ENCODE measurements around the gene VEPH1. TPM values are rescaled to one million over a fixed set of nuclear protein-coding genes. Genes with fewer than 3 reads are reported as not detected.

VEPH1 gene
- total and polyA plus RNA-seq, 2 donors from 2014 or later, result 17.8 to 29.2 TPM

DNA sequence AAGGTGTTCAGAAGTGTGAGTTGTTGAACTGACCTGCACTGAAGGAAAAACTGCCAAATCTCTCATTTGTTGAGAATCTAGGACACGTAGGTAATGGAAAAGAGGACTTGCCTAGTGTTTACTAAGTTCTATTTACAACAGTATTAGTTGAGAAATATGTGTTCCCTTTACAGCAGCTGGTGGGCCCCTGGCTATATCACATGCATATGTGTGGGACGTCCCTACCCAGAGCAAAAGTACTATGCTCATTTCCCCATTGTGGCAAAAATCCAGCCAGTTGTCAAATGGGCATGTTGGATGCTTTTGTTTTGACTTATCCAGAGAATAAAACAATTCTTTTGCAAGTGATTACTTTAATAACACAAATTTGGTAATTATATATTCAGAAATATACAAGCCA is 179.9 kb downstream of the VEPH1 start:
- H3K9me3 ChIP-seq (ENCODE audit: control insufficient read depth in 2 of 3, insufficient read depth in 1 of 3, low read length in 3 of 3), result peaks cover 0 to 3% (median 0%) of the 10 kb centered on the region in 3 donors
- H3K36me3 ChIP-seq (ENCODE audit: control insufficient read depth in 2 of 3, insufficient read depth in 3 of 3, low read length in 3 of 3), result no peaks in the 10 kb centered on the region
- intact Hi-C loops (cut with DNase I), result no loop called here
- FAIRE-seq (no peak), DNase-seq (no peak)
- no peak overlapping the region for H3K27ac ChIP-seq (ENCODE audit: low read depth in 2 of 2, low read length in 2 of 2)
- no peaks in the 10 kb centered on the region for H3K4me1 ChIP-seq (ENCODE audit: control insufficient read depth in 2 of 3, insufficient read depth in 2 of 3, low read depth in 1 of 3, low read length in 3 of 3)
- H3K27me3 ChIP-seq (ENCODE audit: control insufficient read depth, insufficient read depth, low read length), result no peaks in the 10 kb centered on the region
- TF ChIP-seq, protein P1, sequence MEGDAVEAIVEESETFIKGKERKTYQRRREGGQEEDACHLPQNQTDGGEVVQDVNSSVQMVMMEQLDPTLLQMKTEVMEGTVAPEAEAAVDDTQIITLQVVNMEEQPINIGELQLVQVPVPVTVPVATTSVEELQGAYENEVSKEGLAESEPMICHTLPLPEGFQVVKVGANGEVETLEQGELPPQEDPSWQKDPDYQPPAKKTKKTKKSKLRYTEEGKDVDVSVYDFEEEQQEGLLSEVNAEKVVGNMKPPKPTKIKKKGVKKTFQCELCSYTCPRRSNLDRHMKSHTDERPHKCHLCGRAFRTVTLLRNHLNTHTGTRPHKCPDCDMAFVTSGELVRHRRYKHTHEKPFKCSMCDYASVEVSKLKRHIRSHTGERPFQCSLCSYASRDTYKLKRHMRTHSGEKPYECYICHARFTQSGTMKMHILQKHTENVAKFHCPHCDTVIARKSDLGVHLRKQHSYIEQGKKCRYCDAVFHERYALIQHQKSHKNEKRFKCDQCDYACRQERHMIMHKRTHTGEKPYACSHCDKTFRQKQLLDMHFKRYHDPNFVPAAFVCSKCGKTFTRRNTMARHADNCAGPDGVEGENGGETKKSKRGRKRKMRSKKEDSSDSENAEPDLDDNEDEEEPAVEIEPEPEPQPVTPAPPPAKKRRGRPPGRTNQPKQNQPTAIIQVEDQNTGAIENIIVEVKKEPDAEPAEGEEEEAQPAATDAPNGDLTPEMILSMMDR (IDR thresholded peaks at IDR 0.05; ENCODE audit: borderline replicate concordance, extremely low read depth, insufficient read depth), result no peak
- H3K4me3 ChIP-seq (ENCODE audit: low read length in 3 of 3), result no peak overlapping the region
- no peak overlapping the region for H3K9ac ChIP-seq (ENCODE audit: low read length in 3 of 3)

DNA sequence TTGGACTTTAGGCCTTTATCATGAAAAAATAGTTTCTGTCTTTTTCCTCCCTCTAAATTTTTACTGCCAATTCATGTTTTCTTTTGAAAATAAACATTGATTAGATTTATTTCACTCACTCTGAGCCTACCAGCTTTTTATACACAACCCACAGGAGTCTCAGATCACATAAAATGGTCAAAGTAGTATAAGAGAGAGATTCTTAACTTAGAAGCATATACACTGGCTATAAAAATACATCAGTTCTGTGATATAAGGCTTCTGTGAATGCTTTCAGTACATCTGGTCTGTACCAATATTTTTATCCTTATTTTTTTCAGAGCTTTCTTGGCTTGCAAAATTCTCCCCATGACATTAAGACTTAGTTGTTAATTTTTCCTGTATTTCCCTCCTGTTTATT is 183.5 kb downstream of the VEPH1 start:
- H3K9me3 ChIP-seq (ENCODE audit: control insufficient read depth in 2 of 3, insufficient read depth in 1 of 3, low read length in 3 of 3), result no peaks in the 10 kb centered on the region
- DNase-seq (peak in 2 of 5 donors; percentile 22 to 61), FAIRE-seq (no peak)
- H3K4me1 ChIP-seq (ENCODE audit: control insufficient read depth in 2 of 3, insufficient read depth in 2 of 3, low read depth in 1 of 3, low read length in 3 of 3), result no peaks in the 10 kb centered on the region
- H3K27ac ChIP-seq (ENCODE audit: low read depth in 2 of 2, low read length in 2 of 2), result no peak overlapping the region
- H3K36me3 ChIP-seq (ENCODE audit: control insufficient read depth in 2 of 3, insufficient read depth in 3 of 3, low read length in 3 of 3), result no peaks in the 10 kb centered on the region
- H3K4me3 ChIP-seq (ENCODE audit: low read length in 3 of 3), result no peak overlapping the region
- H3K27me3 ChIP-seq (ENCODE audit: control insufficient read depth, insufficient read depth, low read length), result no peaks in the 10 kb centered on the region
- intact Hi-C loops (cut with DNase I), result no loop called here
- no peak overlapping the region for H3K9ac ChIP-seq (ENCODE audit: low read length in 3 of 3)
- TF ChIP-seq, protein P1 (IDR thresholded peaks at IDR 0.05; ENCODE audit: borderline replicate concordance, extremely low read depth, insufficient read depth), result no peak

DNA sequence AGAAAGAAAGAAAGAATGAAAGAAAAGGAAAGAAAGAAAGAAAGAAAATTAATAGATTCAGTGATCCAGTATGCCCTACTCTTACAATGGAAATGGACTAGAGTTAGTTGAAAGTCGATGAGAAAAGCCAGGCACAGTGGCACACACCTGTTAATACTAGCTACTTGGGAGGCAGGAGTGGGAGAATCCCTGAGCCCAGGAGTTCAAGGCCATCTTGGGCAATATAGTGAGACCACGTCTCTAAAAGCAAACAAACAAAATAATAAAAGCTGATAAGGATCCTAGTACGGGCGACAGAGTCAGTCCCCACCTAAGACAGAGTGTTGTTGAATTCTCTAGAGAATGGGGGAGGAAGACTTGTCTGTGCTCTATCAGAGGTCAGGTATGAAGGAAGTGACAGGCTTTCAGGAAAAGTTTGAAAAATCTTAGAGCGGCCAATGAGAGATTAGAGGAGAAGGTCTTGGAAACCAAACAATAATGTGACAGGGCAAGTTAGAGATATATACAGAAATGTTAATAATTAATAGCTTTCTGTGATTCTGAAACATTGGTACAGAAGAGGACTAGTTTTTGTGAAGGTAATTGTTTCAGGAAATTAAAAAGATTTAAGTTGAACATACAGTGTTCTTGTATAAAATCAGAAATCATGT is 184.5 kb downstream of the VEPH1 start:
- H3K9me3 ChIP-seq (ENCODE audit: control insufficient read depth in 2 of 3, insufficient read depth in 1 of 3, low read length in 3 of 3), result no peaks in the 10 kb centered on the region
- DNase-seq (no peak), FAIRE-seq (no peak)
- H3K9ac ChIP-seq (ENCODE audit: low read length in 3 of 3), result no peak overlapping the region
- no peaks in the 10 kb centered on the region for H3K27me3 ChIP-seq (ENCODE audit: control insufficient read depth, insufficient read depth, low read length)
- no peaks in the 10 kb centered on the region for H3K4me1 ChIP-seq (ENCODE audit: control insufficient read depth in 2 of 3, insufficient read depth in 2 of 3, low read depth in 1 of 3, low read length in 3 of 3)
- H3K27ac ChIP-seq (ENCODE audit: low read depth in 2 of 2, low read length in 2 of 2), result no peak overlapping the region
- intact Hi-C loops (cut with DNase I), result no loop called here
- no peaks in the 10 kb centered on the region for H3K36me3 ChIP-seq (ENCODE audit: control insufficient read depth in 2 of 3, insufficient read depth in 3 of 3, low read length in 3 of 3)
- TF ChIP-seq, protein P1 (IDR thresholded peaks at IDR 0.05; ENCODE audit: borderline replicate concordance, extremely low read depth, insufficient read depth), result no peak
- H3K4me3 ChIP-seq (ENCODE audit: low read length in 3 of 3), result no peak overlapping the region

DNA sequence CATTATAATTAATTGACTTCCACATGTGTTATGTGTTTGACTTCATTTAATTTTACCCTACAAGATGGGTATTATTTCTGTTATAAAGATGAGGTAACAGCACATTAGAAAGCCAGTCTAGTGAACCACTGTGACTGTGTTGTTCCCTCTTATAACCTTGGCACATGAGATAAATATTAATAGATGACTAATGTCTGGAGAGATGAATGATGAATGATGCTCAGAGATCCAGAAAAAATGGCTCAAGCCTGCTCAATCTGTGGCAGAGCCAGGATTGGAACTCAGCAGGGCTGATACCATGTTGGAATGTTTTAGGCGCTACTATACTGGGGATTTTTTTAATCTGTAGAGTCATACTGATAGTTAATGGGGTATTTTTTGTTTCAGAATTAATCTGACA is 185.3 kb downstream of the VEPH1 start:
- Histone ChIP-seq H3K9ac (ENCODE audit: low read length in 3 of 3) (no peak overlapping the region), H3K4me1 (ENCODE audit: control insufficient read depth in 2 of 3, insufficient read depth in 2 of 3, low read depth in 1 of 3, low read length in 3 of 3) (no peaks in the 10 kb centered on the region), H3K9me3 (ENCODE audit: control insufficient read depth in 2 of 3, insufficient read depth in 1 of 3, low read length in 3 of 3) (no peaks in the 10 kb centered on the region), H3K27me3 (ENCODE audit: control insufficient read depth, insufficient read depth, low read length) (no peaks in the 10 kb centered on the region), H3K36me3 (ENCODE audit: control insufficient read depth in 2 of 3, insufficient read depth in 3 of 3, low read length in 3 of 3) (no peaks in the 10 kb centered on the region), H3K27ac (ENCODE audit: low read depth in 2 of 2, low read length in 2 of 2) (no peak overlapping the region), H3K4me3 (ENCODE audit: low read length in 3 of 3) (no peak overlapping the region)
- intact Hi-C loops (cut with DNase I), result no loop called here
- TF ChIP-seq, protein P1 (IDR thresholded peaks at IDR 0.05; ENCODE audit: borderline replicate concordance, extremely low read depth, insufficient read depth), result no peak
- FAIRE-seq (no peak), DNase-seq (no peak)

All from kidney (tissue), 14 donors.